HL-60 (cell line): Measurements from ENCODE around the gene SLC5A1.
"Not testable (repeated sequence)": the region's sequence is repeated elsewhere in the genome, so short reads cannot be mapped to it uniquely, and the experiment has no call there.

Experiments used
- DNase-seq, 2 experiments: peaks; one replicate each; pipeline ENCODE4 v3.0.0-alpha.2; 2010 to 2020; ENCODE audit warnings: low read depth in 1 of 2, low spot score in 1 of 2
- H3K27ac ChIP-seq: fragments of 250-450 bp; sonication (Bioruptor Pico); replicated peaks from 2 replicates; pipeline ENCODE4 v1.5.1; 2020; ENCODE audit warnings: mild to moderate bottlenecking, moderate library complexity
- H3K27me3 ChIP-seq: fragments of 250-450 bp; sonication (Bioruptor Pico); 2 replicates; pipeline ENCODE4 v1.5.1; 2021; ENCODE audit warnings: mild to moderate bottlenecking, moderate library complexity; ENCODE audit not compliant: insufficient read depth, poor library complexity, severe bottlenecking
- H3K4me3 ChIP-seq: replicated peaks from 2 replicates; pipeline ENCODE4 v1.5.1; 2011; ENCODE audit warnings: mild to moderate bottlenecking, control low read depth, low read length; ENCODE audit not compliant: insufficient read depth
- CTCF ChIP-seq: IDR thresholded peaks from one replicate; pipeline ENCODE4 v1.5.1; 2011; ENCODE audit warnings: low read length, control low read depth, inconsistent platforms; ENCODE audit not compliant: insufficient read depth
- GABPA ChIP-seq: IDR thresholded peaks from 2 replicates; pipeline ENCODE4 v1.6.1; 2012; ENCODE audit warnings: low read depth
- POLR2AphosphoS5 ChIP-seq: IDR thresholded peaks from 2 replicates; pipeline ENCODE4 v1.6.1; 2012; ENCODE audit warnings: low read depth
- REST ChIP-seq: IDR thresholded peaks from 2 replicates; pipeline ENCODE4 v1.6.1; 2012; ENCODE audit warnings: low read depth; ENCODE audit not compliant: insufficient replicate concordance
- SPI1 ChIP-seq: IDR thresholded peaks from 2 replicates; pipeline ENCODE4 v1.6.1; 2012; ENCODE audit warnings: low read depth, mild to moderate bottlenecking, borderline replicate concordance

The SLC5A1 gene

GRCh38 chr22:32134796-32135195, 91.7 kb downstream of the SLC5A1 start:
- not testable (repeated sequence) for H3K27me3 ChIP-seq, H3K4me3 ChIP-seq, DNase-seq, H3K27ac ChIP-seq

- H3K4me3 ChIP-seq, DNase-seq, H3K27me3 ChIP-seq, H3K27ac ChIP-seq: not testable (repeated sequence)
These were observed 92.9 kb downstream of the SLC5A1 start for GRCh38 chr22:32135958-32136357.

GRCh38 chr22:32136881-32137280, 93.8 kb downstream of the SLC5A1 start:
- not testable (repeated sequence) for H3K27me3 ChIP-seq, DNase-seq, H3K27ac ChIP-seq, H3K4me3 ChIP-seq

GRCh38 chr22:32137731-32138324, 94.8 kb downstream of the SLC5A1 start:
- H3K27me3 ChIP-seq, H3K27ac ChIP-seq: not testable (repeated sequence)
- H3K4me3 ChIP-seq: peak overlapping the region; percentile 46
- peak in 1 of 2 experiments; percentile 23 for DNase-seq

- peak overlapping the region; percentile 46 for H3K4me3 ChIP-seq
- DNase-seq, H3K27ac ChIP-seq, H3K27me3 ChIP-seq: not testable (repeated sequence)
These were observed 95.5 kb downstream of the SLC5A1 start for GRCh38 chr22:32138576-32138975.

- H3K4me3 ChIP-seq, H3K27me3 ChIP-seq, H3K27ac ChIP-seq: not testable (repeated sequence)
- TF ChIP-seq CTCF: peak; percentile 9
- DNase-seq: peak in 1 of 2 experiments; percentile 16
These were observed 97.6 kb downstream of the SLC5A1 start for GRCh38 chr22:32140688-32141087.

- Histone ChIP-seq H3K4me3 (no peak overlapping the region), H3K27ac (no peak overlapping the region), H3K27me3 (no peaks in the 10 kb centered on the region)
- TF ChIP-seq GABPA (no peak), POLR2AphosphoS5 (no peak), CTCF (no peak), REST (no peak), SPI1 (no peak)
- DNase-seq: no peak
These were observed 99.5 kb downstream of the SLC5A1 start for GRCh38 chr22:32142600-32142999.
